ENCODE data around the gene NOL9. TPM values are rescaled to one million over a fixed set of nuclear protein-coding genes. Genes with fewer than 3 reads are reported as not detected.
A peak's percentile ranks its signal among the peaks of the same experiment; 100 is the strongest.
"Not testable (repeated sequence)": the region's sequence is repeated elsewhere in the genome, so short reads cannot be mapped to it uniquely, and the experiment has no call there.

Gene NOL9
- total and polyA plus RNA-seq, 4 donors, result 1.9 to 27.0 (median 16.2) TPM

DNA sequence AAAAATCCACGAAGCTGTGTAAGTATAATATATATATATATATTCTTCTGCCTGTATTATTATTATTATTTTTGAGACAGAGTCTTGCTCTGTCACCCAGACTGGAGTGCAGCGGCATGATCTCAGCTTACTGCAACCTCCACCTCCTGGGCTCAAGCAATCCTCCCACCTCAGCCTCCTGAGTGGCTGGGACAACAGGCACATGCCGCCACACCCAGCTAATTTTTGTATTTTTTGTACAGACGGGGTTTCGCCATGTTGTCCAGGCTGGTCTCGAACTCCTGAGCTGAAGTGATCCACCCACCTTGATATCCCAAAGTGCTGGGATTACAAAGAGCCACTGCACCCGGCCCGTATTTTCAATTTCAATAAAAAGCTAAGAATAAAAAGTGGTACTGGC, 45.7 kb upstream of the NOL9 start:
- ATAC-seq (ENCODE audit: low FRiP score); H3K9me3 ChIP-seq (ENCODE audit: control insufficient read depth, low read length); DNase-seq; H3K27me3 ChIP-seq (ENCODE audit: control insufficient read depth in 1 of 2, insufficient read depth in 2 of 2, low read length in 1 of 2); H3K4me1 ChIP-seq (ENCODE audit: control insufficient read depth in 1 of 2, insufficient read depth in 2 of 2, low read length in 2 of 2): not testable (repeated sequence)
- H3K27ac ChIP-seq (ENCODE audit: low read depth in 1 of 2, low read length in 2 of 2), result peak overlapping the region in 1 of 2 donors; percentile 74
- intact Hi-C loops (cut with DNase I), result loop anchor here in 1 of 2 donors (10.0 kb wide), 1 partner anchor 185 kb away; the partner anchor contains the start of gene CAMTA1
- peaks cover 0 to 10% of the 10 kb centered on the region in 2 donors for H3K36me3 ChIP-seq (ENCODE audit: control insufficient read depth in 1 of 2, insufficient read depth in 2 of 2, low read length in 1 of 2)
- 56 to 64% methylated on average over 8 of the region's 8 CpGs for WGBS, 2 donors
- peak overlapping the region; percentile 57 to 70 for H3K4me3 ChIP-seq (ENCODE audit: low read length in 2 of 2)

DNA sequence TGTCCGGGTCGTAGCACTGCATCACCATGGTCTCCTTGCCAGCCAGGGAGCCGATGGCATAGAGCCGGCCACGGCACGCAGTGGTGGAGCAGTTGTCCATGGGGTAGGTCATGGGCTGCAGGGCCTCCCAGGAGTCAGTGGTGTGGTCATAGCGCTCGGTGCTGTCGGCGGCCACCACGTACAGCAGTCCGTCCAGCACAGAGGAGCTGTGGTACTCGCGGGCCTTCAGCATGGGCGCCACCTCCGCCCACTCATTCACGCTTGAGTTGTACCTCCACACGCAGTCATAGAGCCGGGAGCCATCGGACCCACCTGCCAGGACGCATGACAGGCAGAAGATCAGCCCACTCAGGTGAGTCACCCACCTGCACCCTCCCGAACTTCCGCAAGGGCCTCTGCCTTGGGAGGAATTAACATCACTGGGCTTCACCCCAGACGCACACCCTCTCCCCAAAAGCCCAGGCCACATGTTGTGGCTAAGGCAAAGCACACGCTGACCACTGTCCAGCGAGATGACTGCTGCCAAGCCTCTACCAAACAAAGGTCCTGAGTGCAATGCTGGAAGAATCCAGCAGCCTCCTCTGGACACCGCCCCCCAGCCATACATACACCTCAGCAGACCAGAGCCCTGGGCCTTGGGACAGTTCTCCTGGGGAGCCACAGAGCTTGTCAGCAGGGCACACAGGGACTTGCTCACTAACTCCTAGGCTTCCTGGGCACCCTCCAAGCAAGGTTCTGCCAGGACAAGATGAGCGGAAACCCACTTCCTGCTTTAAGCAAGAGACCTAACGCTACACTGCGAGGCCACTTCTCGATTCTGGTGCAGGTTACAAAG, 45.0 kb upstream of the NOL9 start:
- peak overlapping the region in 1 of 2 donors; percentile 70 for H3K4me3 ChIP-seq (ENCODE audit: low read length in 2 of 2)
- intact Hi-C loops (cut with DNase I), result no loop called here
- peaks cover 0 to 2% of the 10 kb centered on the region in 2 donors for H3K27me3 ChIP-seq (ENCODE audit: control insufficient read depth in 1 of 2, insufficient read depth in 2 of 2, low read length in 1 of 2)
- no peaks in the 10 kb centered on the region for H3K9me3 ChIP-seq (ENCODE audit: control insufficient read depth, low read length)
- 86% methylated on average over 31 of the region's 31 CpGs for WGBS, 2 donors
- H3K36me3 ChIP-seq (ENCODE audit: control insufficient read depth in 1 of 2, insufficient read depth in 2 of 2, low read length in 1 of 2), result peaks cover 0 to 12% of the 10 kb centered on the region in 2 donors
- ATAC-seq (ENCODE audit: low FRiP score) (no peak), DNase-seq (no peak)
- H3K27ac ChIP-seq (ENCODE audit: low read depth in 1 of 2, low read length in 2 of 2), result peak overlapping the region in 1 of 2 donors; percentile 14
- no peaks in the 10 kb centered on the region for H3K4me1 ChIP-seq (ENCODE audit: control insufficient read depth in 1 of 2, insufficient read depth in 2 of 2, low read length in 2 of 2)

DNA sequence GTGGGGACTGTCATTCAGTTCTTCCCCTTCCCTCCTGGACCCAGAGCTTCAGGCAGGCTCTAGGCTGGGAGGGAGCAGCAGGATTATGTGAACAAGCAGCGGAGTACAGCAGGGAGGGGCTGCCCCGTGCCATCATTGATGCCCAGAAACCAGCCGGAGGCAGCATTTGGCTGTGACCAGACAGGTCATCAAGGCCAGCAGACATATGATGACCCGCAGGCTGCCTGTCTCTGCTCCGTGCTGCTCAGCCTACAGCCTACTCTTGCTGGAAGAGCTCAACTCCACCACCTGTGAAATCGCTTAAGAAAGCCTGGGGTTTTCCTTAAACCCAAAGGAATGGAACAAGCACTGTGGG, 43.4 kb upstream of the NOL9 start:
- no peaks in the 10 kb centered on the region for H3K4me1 ChIP-seq (ENCODE audit: control insufficient read depth in 1 of 2, insufficient read depth in 2 of 2, low read length in 2 of 2)
- H3K27me3 ChIP-seq (ENCODE audit: control insufficient read depth in 1 of 2, insufficient read depth in 2 of 2, low read length in 1 of 2), result peaks cover 0 to 2% of the 10 kb centered on the region in 2 donors
- 87 to 89% methylated on average over 6 of the region's 6 CpGs for WGBS, 2 donors
- no peak overlapping the region for H3K4me3 ChIP-seq (ENCODE audit: low read length in 2 of 2)
- ATAC-seq (ENCODE audit: low FRiP score), result no peak
- intact Hi-C loops (cut with DNase I), result no loop called here
- H3K36me3 ChIP-seq (ENCODE audit: control insufficient read depth in 1 of 2, insufficient read depth in 2 of 2, low read length in 1 of 2), result peaks cover 0 to 19% of the 10 kb centered on the region in 2 donors
- H3K27ac ChIP-seq (ENCODE audit: low read depth in 1 of 2, low read length in 2 of 2), result peak overlapping the region in 1 of 2 donors; percentile 53
- H3K9me3 ChIP-seq (ENCODE audit: control insufficient read depth, low read length), result no peaks in the 10 kb centered on the region
- no peak for DNase-seq

DNA sequence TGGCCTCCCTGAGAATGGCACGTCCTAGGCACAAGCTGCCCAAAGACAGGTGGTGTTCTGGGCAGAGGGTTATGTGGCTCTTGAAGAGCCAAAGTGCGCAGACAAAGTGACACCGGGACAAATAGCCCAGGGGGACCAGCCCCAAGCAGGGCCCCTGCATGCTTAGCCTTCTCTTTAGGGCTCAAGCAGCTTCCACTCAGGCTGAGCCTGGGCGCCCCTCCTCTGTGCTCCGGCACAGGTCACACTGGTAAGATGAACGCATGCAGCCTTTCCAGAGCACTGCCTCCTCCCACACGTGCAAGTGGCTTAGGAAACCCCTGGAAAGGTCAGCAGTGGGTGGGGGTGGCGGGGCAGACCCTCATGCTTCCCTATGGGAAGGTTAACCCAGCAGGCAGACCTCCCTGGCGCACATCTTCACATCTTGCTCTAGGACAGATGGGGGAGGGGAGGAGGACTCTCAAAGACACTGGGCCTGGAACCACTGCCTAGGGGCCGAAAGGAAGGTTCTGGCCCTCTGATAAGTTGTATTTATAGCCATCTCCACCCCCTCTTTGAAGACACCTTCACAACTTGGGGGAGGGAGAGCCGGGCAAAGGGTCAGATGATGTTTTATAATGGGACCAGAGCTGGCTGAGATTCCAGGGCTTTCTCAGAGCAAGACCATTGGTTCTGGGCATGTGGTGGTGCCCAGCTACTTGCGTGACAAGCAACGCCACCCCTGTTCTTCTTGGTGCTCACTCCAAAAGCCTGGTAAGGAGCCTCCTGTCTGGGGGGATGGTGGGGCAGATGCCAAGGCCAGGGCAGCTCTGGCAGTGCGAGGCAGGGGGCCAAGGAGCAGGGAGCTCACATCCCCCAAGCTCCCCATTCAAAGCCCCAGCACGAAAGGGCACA, 42.8 kb upstream of the NOL9 start:
- Histone ChIP-seq H3K4me3 (ENCODE audit: low read length in 2 of 2) (no peak overlapping the region), H3K4me1 (ENCODE audit: control insufficient read depth in 1 of 2, insufficient read depth in 2 of 2, low read length in 2 of 2) (no peaks in the 10 kb centered on the region), H3K36me3 (ENCODE audit: control insufficient read depth in 1 of 2, insufficient read depth in 2 of 2, low read length in 1 of 2) (peaks cover 0 to 22% of the 10 kb centered on the region in 2 donors), H3K9me3 (ENCODE audit: control insufficient read depth, low read length) (no peaks in the 10 kb centered on the region), H3K27me3 (ENCODE audit: control insufficient read depth in 1 of 2, insufficient read depth in 2 of 2, low read length in 1 of 2) (no peaks in the 10 kb centered on the region), H3K27ac (ENCODE audit: low read depth in 1 of 2, low read length in 2 of 2) (peak overlapping the region in 1 of 2 donors; percentile 53)
- 63 to 70% methylated on average over 15 of the region's 15 CpGs for WGBS, 2 donors
- intact Hi-C loops (cut with DNase I), result no loop called here
- DNase-seq (no peak), ATAC-seq (ENCODE audit: low FRiP score) (no peak)

DNA sequence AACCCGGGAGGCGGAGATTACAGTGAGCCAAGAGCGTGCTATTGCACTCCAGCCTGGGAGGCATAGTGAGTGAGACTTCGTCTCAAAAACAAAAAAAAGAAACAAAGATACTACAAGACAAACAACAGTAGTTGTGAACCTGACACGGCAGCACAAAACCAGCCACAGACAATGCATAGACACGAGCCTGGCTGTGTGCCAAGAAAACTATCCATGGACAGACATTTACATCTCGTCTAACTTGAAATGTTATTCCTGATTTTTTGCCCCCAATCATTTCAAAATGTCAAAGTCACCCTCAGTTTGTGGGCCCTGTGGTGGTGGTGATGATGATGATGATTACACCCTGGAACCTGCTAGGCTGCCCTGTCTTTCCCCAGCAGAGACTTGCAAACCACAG, 42.0 kb upstream of the NOL9 start:
- Histone ChIP-seq H3K9me3 (ENCODE audit: control insufficient read depth, low read length) (no peaks in the 10 kb centered on the region), H3K36me3 (ENCODE audit: control insufficient read depth in 1 of 2, insufficient read depth in 2 of 2, low read length in 1 of 2) (peaks cover 0 to 22% of the 10 kb centered on the region in 2 donors), H3K4me1 (ENCODE audit: control insufficient read depth in 1 of 2, insufficient read depth in 2 of 2, low read length in 2 of 2) (no peaks in the 10 kb centered on the region), H3K4me3 (ENCODE audit: low read length in 2 of 2) (no peak overlapping the region), H3K27me3 (ENCODE audit: control insufficient read depth in 1 of 2, insufficient read depth in 2 of 2, low read length in 1 of 2) (no peaks in the 10 kb centered on the region), H3K27ac (ENCODE audit: low read depth in 1 of 2, low read length in 2 of 2) (no peak overlapping the region)
- intact Hi-C loops (cut with DNase I), result no loop called here
- ATAC-seq (ENCODE audit: low FRiP score) (no peak), DNase-seq (no peak)
- 47 to 51% methylated on average over 7 of the region's 7 CpGs for WGBS, 2 donors

DNA sequence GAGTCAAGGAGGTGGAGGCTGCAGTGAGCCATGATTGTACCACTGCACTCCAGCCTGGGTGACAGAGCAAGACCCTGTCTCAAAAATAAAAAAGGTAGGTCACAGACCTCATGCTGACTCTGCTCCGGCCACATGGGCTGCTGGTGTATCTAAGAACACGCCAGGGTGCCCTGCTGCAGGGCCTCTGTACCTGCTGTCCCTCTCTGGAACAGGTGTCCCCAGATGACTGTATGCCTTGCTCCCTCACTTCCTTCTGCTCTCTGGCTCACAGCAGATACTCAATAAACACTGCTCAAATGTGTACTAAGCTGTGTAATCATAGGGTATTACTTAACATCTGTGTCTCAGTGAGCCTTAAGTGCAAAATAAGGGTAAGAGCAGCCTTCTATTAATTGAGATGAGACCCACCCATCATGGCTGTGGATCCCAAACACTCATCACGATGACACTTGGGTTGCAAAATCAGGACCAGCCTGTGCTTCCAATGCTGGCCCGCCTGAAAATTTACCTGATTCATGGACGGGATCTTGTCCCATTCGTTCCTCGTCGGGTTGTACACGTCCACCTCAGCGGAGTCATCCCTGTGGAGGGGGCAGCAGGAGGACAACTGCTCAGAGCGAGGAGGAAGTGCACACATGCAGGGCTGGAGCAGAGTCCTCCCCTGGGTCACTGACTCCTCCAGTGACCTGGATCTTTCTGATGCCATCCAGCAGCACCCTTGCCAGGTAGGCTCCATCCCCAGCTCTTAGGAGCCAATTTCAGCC, 40.8 kb upstream of the NOL9 start:
- ATAC-seq (ENCODE audit: low FRiP score) (no peak), DNase-seq (no peak)
- peaks cover 0 to 22% of the 10 kb centered on the region in 2 donors for H3K36me3 ChIP-seq (ENCODE audit: control insufficient read depth in 1 of 2, insufficient read depth in 2 of 2, low read length in 1 of 2)
- H3K4me1 ChIP-seq (ENCODE audit: control insufficient read depth in 1 of 2, insufficient read depth in 2 of 2, low read length in 2 of 2), result peaks cover 0 to 2% of the 10 kb centered on the region in 2 donors
- WGBS, 2 donors, result 86 to 90% methylated on average over 11 of the region's 11 CpGs
- no peak overlapping the region for H3K4me3 ChIP-seq (ENCODE audit: low read length in 2 of 2)
- intact Hi-C loops (cut with DNase I), result loop anchor here in 1 of 2 donors (5.0 kb wide), 1 partner anchor 32 kb away; no protein-coding TSS in a partner anchor
- no peaks in the 10 kb centered on the region for H3K27me3 ChIP-seq (ENCODE audit: control insufficient read depth in 1 of 2, insufficient read depth in 2 of 2, low read length in 1 of 2)
- H3K27ac ChIP-seq (ENCODE audit: low read depth in 1 of 2, low read length in 2 of 2), result no peak overlapping the region
- H3K9me3 ChIP-seq (ENCODE audit: control insufficient read depth, low read length), result no peaks in the 10 kb centered on the region

DNA sequence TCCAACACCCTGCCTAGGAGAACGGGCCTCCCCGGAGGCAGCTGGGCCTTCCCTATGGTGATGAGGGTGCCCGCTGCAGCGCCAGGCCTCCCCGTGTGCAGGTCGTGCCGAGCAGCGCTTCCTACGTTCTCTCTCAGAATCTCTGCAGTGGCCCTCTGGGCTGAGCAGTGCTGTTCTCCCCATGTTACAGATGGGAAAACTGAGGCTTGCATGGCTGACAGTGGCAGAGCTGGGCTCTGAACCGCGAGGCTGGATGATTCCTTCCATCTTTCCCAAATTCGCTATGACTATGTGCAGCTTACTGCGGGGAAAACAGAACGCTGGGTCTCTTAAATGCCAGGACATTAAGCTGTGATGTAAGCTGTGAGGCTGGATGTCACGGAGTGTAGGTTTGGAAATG, 39.5 kb upstream of the NOL9 start:
- no peak for DNase-seq
- WGBS, 2 donors, result 96 to 97% methylated on average over 15 of the region's 15 CpGs
- Histone ChIP-seq H3K27ac (ENCODE audit: low read depth in 1 of 2, low read length in 2 of 2) (peak overlapping the region in 1 of 2 donors; percentile 6), H3K4me3 (ENCODE audit: low read length in 2 of 2) (no peak overlapping the region), H3K27me3 (ENCODE audit: control insufficient read depth in 1 of 2, insufficient read depth in 2 of 2, low read length in 1 of 2) (no peaks in the 10 kb centered on the region), H3K9me3 (ENCODE audit: control insufficient read depth, low read length) (no peaks in the 10 kb centered on the region), H3K4me1 (ENCODE audit: control insufficient read depth in 1 of 2, insufficient read depth in 2 of 2, low read length in 2 of 2) (peaks cover 0 to 2% of the 10 kb centered on the region in 2 donors), H3K36me3 (ENCODE audit: control insufficient read depth in 1 of 2, insufficient read depth in 2 of 2, low read length in 1 of 2) (peaks cover 0 to 23% of the 10 kb centered on the region in 2 donors)
- intact Hi-C loops (cut with DNase I), result loop anchor here in 1 of 2 donors (5.0 kb wide), 1 partner anchor 33 kb away; no protein-coding TSS in a partner anchor
- ATAC-seq (ENCODE audit: low FRiP score), result no peak

All from aorta (tissue), 5 donors.